ENCODE measurements around the gene PLCXD3.

DNA sequence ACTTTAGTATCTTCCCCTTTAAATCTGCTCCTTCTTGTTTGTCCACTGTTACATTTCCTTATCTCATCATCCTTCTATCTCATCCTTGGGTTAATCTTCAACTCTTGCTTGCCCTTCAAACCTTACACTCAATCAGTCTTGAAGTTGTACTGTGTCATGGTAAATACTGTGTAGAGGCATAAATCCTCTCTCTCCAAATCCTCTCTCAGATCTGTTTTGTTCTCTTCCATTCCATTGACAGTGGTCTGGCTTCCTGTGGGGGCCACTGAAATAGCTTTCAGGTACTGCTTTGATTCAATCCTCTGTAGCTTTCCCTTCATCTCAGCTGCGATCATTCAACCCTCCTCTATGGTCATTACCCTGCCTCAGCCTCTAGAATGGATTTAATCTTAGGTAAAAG is 104.0 kb downstream of the PLCXD3 start:
- TF ChIP-seq EZH2 (IDR thresholded peaks at IDR 0.05): no peak
- no peak for TF ChIP-seq POLR2AphosphoS5 (IDR thresholded peaks at IDR 0.05; ENCODE audit: borderline replicate concordance, low read depth, low read length)
- no peak for TF ChIP-seq FOXP2 (optimal IDR thresholded peaks at IDR 0.05; ENCODE audit: control extremely low read depth, extremely low read length, insufficient read depth)

Measured in SK-N-MC (cell line).